ENCODE results near the gene RBBP7. TPM values are rescaled to one million over a fixed set of nuclear protein-coding genes. Genes with fewer than 3 reads are reported as not detected.

The RBBP7 gene
- polyA plus RNA-seq, 3 donors: 32.2 to 56.8 (median 52.6) TPM

GRCh38 chrX:16852617-16853179 lies 17.5 kb downstream of the RBBP7 start:
- Histone ChIP-seq H3K4me1 (ENCODE audit: control insufficient read depth in 1 of 2, insufficient read depth in 2 of 2, low read length in 2 of 2) (no peaks in the 10 kb centered on the region), H3K4me2 (replicated peaks; ENCODE audit: extremely low read depth, low read length, poor library complexity, severe bottlenecking) (no peak overlapping the region), H2AFZ (ENCODE audit: insufficient read depth, low read depth, low read length, poor library complexity, severe bottlenecking) (no peak overlapping the region), H3K27ac (ENCODE audit: low read depth in 1 of 2, low read length in 2 of 2) (no peak overlapping the region), H4K20me1 (ENCODE audit: insufficient read depth, low read length) (no peaks in the 10 kb centered on the region), H3K27me3 (ENCODE audit: control insufficient read depth in 2 of 2, insufficient read depth in 2 of 2, low read length in 2 of 2) (peaks cover 0 to 38% of the 10 kb centered on the region in 2 donors), H3K4me3 (replicated peaks in 1 of 3; ENCODE audit: low read depth in 2 of 3, low read length in 3 of 3) (no peak overlapping the region), H3K9ac (ENCODE audit: insufficient read depth, low read length, poor library complexity, severe bottlenecking) (no peak overlapping the region), H3K36me3 (replicated peaks in 1 of 2; ENCODE audit: control insufficient read depth in 1 of 2, insufficient read depth in 2 of 2, low read length in 2 of 2) (peaks cover 34 to 66% of the 10 kb centered on the region in 2 donors), H3K79me2 (ENCODE audit: insufficient read depth, low read length) (peaks cover 31% of the 10 kb centered on the region), H3K9me3 (replicated peaks in 1 of 2; ENCODE audit: control insufficient read depth in 1 of 2, insufficient read depth in 1 of 2, low read length in 2 of 2) (peaks cover 0 to 4% of the 10 kb centered on the region in 2 donors)
- no peak overlapping the region for H3K27ac Mint-ChIP-seq
- H3K9me3 Mint-ChIP-seq: peaks cover 0 to 11% (median 3%) of the 10 kb centered on the region in 7 donors
- peaks cover 50 to 51% of the 10 kb centered on the region in 2 donors for H3K36me3 Mint-ChIP-seq
- intact Hi-C loops (cut with micrococcal nuclease): no loop called here
- DNase-seq: no peak
- peaks cover 0 to 55% (median 0%) of the 10 kb centered on the region in 3 donors for H3K27me3 Mint-ChIP-seq (ENCODE audit: low read depth in 3 of 3)
- TF ChIP-seq CTCF (IDR thresholded peaks at IDR 0.05): no peak
- no CpG with 5 or more reads among the region's 12 CpGs for WGBS (ENCODE audit: insufficient coverage)
- H3K4me3 Mint-ChIP-seq: no peak overlapping the region
- H3K4me1 Mint-ChIP-seq: no peaks in the 10 kb centered on the region

GRCh38 chrX:16851827-16852226 lies 18.3 kb downstream of the RBBP7 start:
- H3K27ac ChIP-seq (ENCODE audit: low read depth in 1 of 2, low read length in 2 of 2): no peak overlapping the region
- Mint-ChIP-seq H3K36me3 (peaks cover 46 to 56% of the 10 kb centered on the region in 2 donors), H3K9me3 (peaks cover 0 to 12% (median 3%) of the 10 kb centered on the region in 7 donors), H3K27ac (peak overlapping the region in 1 of 7 donors; percentile 42), H3K4me1 (no peaks in the 10 kb centered on the region), H3K27me3 (ENCODE audit: low read depth in 3 of 3) (peaks cover 0 to 62% (median 0%) of the 10 kb centered on the region in 3 donors), H3K4me3 (no peak overlapping the region)
- peaks cover 31% of the 10 kb centered on the region for H3K79me2 ChIP-seq (ENCODE audit: insufficient read depth, low read length)
- H3K4me1 ChIP-seq (ENCODE audit: control insufficient read depth in 1 of 2, insufficient read depth in 2 of 2, low read length in 2 of 2): no peaks in the 10 kb centered on the region
- H3K9ac ChIP-seq (ENCODE audit: insufficient read depth, low read length, poor library complexity, severe bottlenecking): no peak overlapping the region
- TF ChIP-seq CTCF (IDR thresholded peaks at IDR 0.05): no peak
- H2AFZ ChIP-seq (ENCODE audit: insufficient read depth, low read depth, low read length, poor library complexity, severe bottlenecking): no peak overlapping the region
- H3K36me3 ChIP-seq (replicated peaks in 1 of 2; ENCODE audit: control insufficient read depth in 1 of 2, insufficient read depth in 2 of 2, low read length in 2 of 2): peaks cover 33 to 64% of the 10 kb centered on the region in 2 donors
- H3K4me3 ChIP-seq (replicated peaks in 1 of 3; ENCODE audit: low read depth in 2 of 3, low read length in 3 of 3): no peak overlapping the region
- H3K9me3 ChIP-seq (replicated peaks in 1 of 2; ENCODE audit: control insufficient read depth in 1 of 2, insufficient read depth in 1 of 2, low read length in 2 of 2): peaks cover 0 to 4% of the 10 kb centered on the region in 2 donors
- H3K4me2 ChIP-seq (replicated peaks; ENCODE audit: extremely low read depth, low read length, poor library complexity, severe bottlenecking): no peak overlapping the region
- WGBS (ENCODE audit: insufficient coverage): no CpG with 5 or more reads among the region's 3 CpGs
- H4K20me1 ChIP-seq (ENCODE audit: insufficient read depth, low read length): no peaks in the 10 kb centered on the region
- DNase-seq: no peak
- intact Hi-C loops (cut with micrococcal nuclease): no loop called here
- peaks cover 0 to 38% of the 10 kb centered on the region in 2 donors for H3K27me3 ChIP-seq (ENCODE audit: control insufficient read depth in 2 of 2, insufficient read depth in 2 of 2, low read length in 2 of 2)
